K562 (cell line): ENCODE results near the gene RNU11. TPM values are rescaled to one million over a fixed set of nuclear protein-coding genes. Genes with fewer than 3 reads are reported as not detected.

Experiments used
- ARHGAP35 ChIP-seq: fragments of 450-650 bp; IDR thresholded peaks from 2 replicates; pipeline ENCODE4 v1.6.1; 2018; ENCODE audit not compliant: partially characterized antibody
- CEBPB ChIP-seq: fragments of 450-650 bp; IDR thresholded peaks from 2 replicates; pipeline ENCODE4 v1.6.1; 2016; ENCODE audit warnings: missing genetic modification characterization, missing compliant biosample characterization
- E2F5 ChIP-seq: sonication (generic); formaldehyde crosslinking; IDR thresholded peaks from 2 replicates; pipeline ENCODE4 v1.8.0; 2022; ENCODE audit warnings: mild to moderate bottlenecking, missing genetic modification reagents
- FOXO4 ChIP-seq: fragments of 450-650 bp; formaldehyde crosslinking; IDR thresholded peaks from 2 replicates; pipeline ENCODE4 v1.4.0; 2020; ENCODE audit warnings: mild to moderate bottlenecking, moderate library complexity
- FOXP4 ChIP-seq: sonication (generic); formaldehyde crosslinking; IDR thresholded peaks from 2 replicates; pipeline ENCODE4 v1.8.0; 2022; ENCODE audit warnings: mild to moderate bottlenecking, missing genetic modification reagents, borderline replicate concordance
- GABPB1 ChIP-seq: sonication (generic); formaldehyde crosslinking; IDR thresholded peaks from 2 replicates; pipeline ENCODE4 v1.8.0; 2022; ENCODE audit warnings: mild to moderate bottlenecking, missing genetic modification reagents
- GMEB1 ChIP-seq: fragments of 250-450 bp; sonication (Bioruptor Pico); IDR thresholded peaks from 2 replicates; pipeline ENCODE4 v1.4.0; 2020; ENCODE audit warnings: mild to moderate bottlenecking
- HDAC2 ChIP-seq: fragments of 450-650 bp; IDR thresholded peaks from 2 replicates; pipeline ENCODE4 v1.6.1; 2016; ENCODE audit warnings: mild to moderate bottlenecking
- LARP7 ChIP-seq: fragments of 450-650 bp; IDR thresholded peaks from 2 replicates; pipeline ENCODE4 v1.6.1; 2016
- NCOA6 ChIP-seq: fragments of 450-650 bp; IDR thresholded peaks from 2 replicates; pipeline ENCODE4 v1.6.1; 2017; ENCODE audit warnings: mild to moderate bottlenecking
- NR2F6 ChIP-seq: fragments of 450-650 bp; formaldehyde crosslinking; IDR thresholded peaks from 2 replicates; pipeline ENCODE4 v1.4.0; 2020; ENCODE audit warnings: mild to moderate bottlenecking
- RBM25 ChIP-seq: fragments of 200-400 bp; formaldehyde crosslinking; IDR thresholded peaks from 2 replicates; pipeline ENCODE4 v1.6.1; 2018; ENCODE audit warnings: low read length, low read depth, moderate library complexity; ENCODE audit not compliant: severe bottlenecking
- SETDB1 ChIP-seq: IDR thresholded peaks from one replicate; pipeline ENCODE4 v1.6.1; 2012; ENCODE audit warnings: low read length, control low read depth, inconsistent platforms
- SMAD3 ChIP-seq: fragments of 450-650 bp; formaldehyde crosslinking; conservative IDR thresholded peaks from 2 replicates; pipeline ENCODE4 v1.4.0; 2020; ENCODE audit warnings: mild to moderate bottlenecking
- SMARCE1 ChIP-seq: fragments of 450-650 bp; IDR thresholded peaks from 2 replicates; pipeline ENCODE4 v1.7.1; 2016; ENCODE audit warnings: mild to moderate bottlenecking
- SRF ChIP-seq, 2 experiments: fragments of 250-450, 450-650 bp in 1 of 2; sonication (Bioruptor Pico) in 1 of 2; sonication (generic) in 1 of 2; formaldehyde crosslinking; IDR thresholded peaks; 2 replicates each; pipeline versions ENCODE4 v1.5.0 to v1.5.1; 2020 to 2022; ENCODE audit warnings: mild to moderate bottlenecking in 1 of 2, missing genetic modification reagents in 1 of 2
- TBL1XR1 ChIP-seq, 2 experiments: IDR thresholded peaks; 2 replicates each; pipeline ENCODE4 v1.6.1; 2012; ENCODE audit warnings: improper control_type of control experiment in 2 of 2, low read length in 2 of 2, mild to moderate bottlenecking in 1 of 2
- ZNF134 ChIP-seq: fragments of 250-450 bp; sonication (Bioruptor Pico); conservative IDR thresholded peaks from 2 replicates; pipeline ENCODE4 v1.4.0; 2020
- ZNF354B ChIP-seq: fragments of 250-450 bp; sonication (Bioruptor Pico); IDR thresholded peaks from 2 replicates; pipeline ENCODE4 v1.4.0; 2020
- ZNF512 ChIP-seq: IDR thresholded peaks from 2 replicates; pipeline ENCODE4 v1.6.1; 2016; ENCODE audit warnings: missing genetic modification characterization, missing compliant biosample characterization
- ZNF57 ChIP-seq: fragments of 450-650 bp; formaldehyde crosslinking; IDR thresholded peaks from 2 replicates; pipeline ENCODE4 v1.4.0; 2020; ENCODE audit warnings: mild to moderate bottlenecking, moderate library complexity
- ZNF764 ChIP-seq: fragments of 250-450 bp; sonication (Bioruptor Pico); IDR thresholded peaks from 2 replicates; pipeline ENCODE4 v1.4.0; 2020; ENCODE audit warnings: low read depth, mild to moderate bottlenecking, moderate library complexity
- polyA plus RNA-seq, 8 experiments: library from polyadenylated mRNA; depleted of rRNA in 4 of 8; stranded (reverse) in 5 of 8; unstranded in 3 of 8; fragments of >200 nt; fragmentation: Nextera tagmentation in 2 of 8; fragmentation: Illumina TruSeq in 1 of 8; extraction: Ambion mirVana in 2 of 8; extraction: Trizol in 1 of 8; gene quantifications; 2 replicates each; pipeline versions ENCODE4 v1.2.1 to v1.2.3, GENCODE V29; 2011 to 2014; ENCODE audit warnings: inconsistent platforms in 1 of 8, missing spikeins in 1 of 8
- total RNA-seq, 7 experiments: library from RNA; depleted of rRNA in 6 of 7; stranded (reverse); fragments of >200 nt in 6 of 7; fragmentation: Illumina TruSeq in 2 of 7; extraction: Trizol in 2 of 7; gene quantifications; 2 replicates each; pipeline versions ENCODE4 v1.2.1 to v1.2.3, GENCODE V29; 2011 to 2021; ENCODE audit warnings: low replicate concordance in 1 of 7

Gene RNU11
- total and polyA plus RNA-seq, 9 of the 15 experiments (the other 6 are each of a cell fraction or from before 2014, with no cell fraction given): not detected

- no peak for TF ChIP-seq ZNF512 (tag)
- TF ChIP-seq ZNF57 (CRISPR knock-in tag): no peak
- TF ChIP-seq SMAD3 (CRISPR knock-in tag): 0 out of 2 replicates have a peak, but pooled peaks have one; percentile 32
- TF ChIP-seq GABPB1 (CRISPR knock-in tag): peak; percentile 99
- peak; percentile 84; the same call in 1 of the 2 replicates for TF ChIP-seq LARP7
- no peak for TF ChIP-seq SMARCE1
- no peak; the same call in 1 of the 2 replicates for TF ChIP-seq ZNF134
- peak in 1 of 2 experiments; percentile 70; a peak in 2 of 4 replicates for TF ChIP-seq TBL1XR1 (IDR thresholded peaks at IDR 0.05; ENCODE audit: low read length in 2 of 2)
- peak; percentile 28; the same call in 1 of the 2 replicates for TF ChIP-seq GMEB1 (CRISPR knock-in tag)
- 0 out of 2 replicates have a peak, but pooled peaks have one; percentile 86 for TF ChIP-seq E2F5 (CRISPR knock-in tag)
- TF ChIP-seq ZNF354B (CRISPR knock-in tag): no peak
- TF ChIP-seq RBM25: no peak
- TF ChIP-seq NCOA6: no peak
- TF ChIP-seq ARHGAP35: no peak
- no peak; a peak in 1 of 4 replicates for TF ChIP-seq SRF (CRISPR knock-in tag; IDR thresholded peaks at IDR 0.05)
- no peak for TF ChIP-seq SETDB1
- no peak; the same call in 1 of the 2 replicates for TF ChIP-seq CEBPB (tag)
- no peak for TF ChIP-seq FOXO4 (CRISPR knock-in tag)
- no peak for TF ChIP-seq HDAC2
- TF ChIP-seq FOXP4 (CRISPR knock-in tag): peak; percentile 74; the same call in 1 of the 2 replicates
- TF ChIP-seq ZNF764 (CRISPR knock-in tag): 0 out of 2 replicates have a peak, but pooled peaks have one; percentile 2
- TF ChIP-seq NR2F6 (CRISPR knock-in tag): no peak
These were observed 5.4 kb upstream of the RNU11 start, which contains the start of gene TAF12 (continued) for GRCh38 chr1:28642847-28643635.
